Activated CD8-positive, alpha-beta T cell treated with anti-CD3 and anti-CD28 coated beads for 36 hours (primary cell): ENCODE results near the gene ANO9. TPM values are rescaled to one million over a fixed set of nuclear protein-coding genes. Genes with fewer than 3 reads are reported as not detected.

Experiments used
- ATAC-seq: fragments of 200-7000 bp; cut with Tn5 transposase; one replicate; pipeline ENCODE4 v1.10.0; 2021; ENCODE audit warnings: mild to moderate bottlenecking, moderate library complexity
- CTCF ChIA-PET: fragments of 350-600 bp; sonication (Branson Sonifier 250); formaldehyde crosslinking; loops from one replicate; lab custom pipeline; 2021; ENCODE audit warnings: antibody characterized with exemption; lab: Charles Lee
- POLR2A ChIA-PET: fragments of 350-600 bp; sonication (Branson Sonifier 250); formaldehyde crosslinking; loops from one replicate; lab custom pipeline; 2021; ENCODE audit warnings: antibody characterized with exemption; lab: Charles Lee
- DNase-seq: peaks from one replicate; pipeline ENCODE4 v3.0.0-alpha.2; 2020
- H3K27ac Mint-ChIP-seq: one replicate; pipeline ENCODE4 v1.8.0; 2021; ENCODE audit warnings: mild to moderate bottlenecking, mixed read lengths
- H3K27me3 Mint-ChIP-seq: one replicate; pipeline ENCODE4 v1.8.0; 2021; ENCODE audit warnings: mixed read lengths
- H3K36me3 Mint-ChIP-seq: one replicate; pipeline ENCODE4 v1.8.0; 2021; ENCODE audit warnings: low read depth, mixed read lengths
- H3K4me1 Mint-ChIP-seq: one replicate; pipeline ENCODE4 v1.8.0; 2021; ENCODE audit warnings: low read depth, mixed read lengths
- H3K4me3 Mint-ChIP-seq: one replicate; pipeline ENCODE4 v1.8.0; 2021; ENCODE audit warnings: mild to moderate bottlenecking, moderate library complexity, mixed read lengths
- H3K9me3 Mint-ChIP-seq: one replicate; pipeline ENCODE4 v1.8.0; 2021; ENCODE audit warnings: mixed read lengths
- CTCF ChIP-seq: fragments of 200-600 bp; IDR thresholded peaks from one replicate; pipeline ENCODE4 v1.8.0; 2022; ENCODE audit warnings: antibody characterized with exemption, mild to moderate bottlenecking
- intact Hi-C: fragments of 100-400 bp; cut with micrococcal nuclease; formaldehyde crosslinking; loops from one replicate; pipeline ENCODE4 v1.10.0; 2022
- total RNA-seq, 2 experiments: library from RNA; stranded (reverse); gene quantifications; one replicate each; pipeline ENCODE4 v1.2.3, GENCODE V29; 2021

Gene ANO9
- total RNA-seq, 2 experiments from 2014 or later: 28.2 to 29.0 TPM

DNA sequence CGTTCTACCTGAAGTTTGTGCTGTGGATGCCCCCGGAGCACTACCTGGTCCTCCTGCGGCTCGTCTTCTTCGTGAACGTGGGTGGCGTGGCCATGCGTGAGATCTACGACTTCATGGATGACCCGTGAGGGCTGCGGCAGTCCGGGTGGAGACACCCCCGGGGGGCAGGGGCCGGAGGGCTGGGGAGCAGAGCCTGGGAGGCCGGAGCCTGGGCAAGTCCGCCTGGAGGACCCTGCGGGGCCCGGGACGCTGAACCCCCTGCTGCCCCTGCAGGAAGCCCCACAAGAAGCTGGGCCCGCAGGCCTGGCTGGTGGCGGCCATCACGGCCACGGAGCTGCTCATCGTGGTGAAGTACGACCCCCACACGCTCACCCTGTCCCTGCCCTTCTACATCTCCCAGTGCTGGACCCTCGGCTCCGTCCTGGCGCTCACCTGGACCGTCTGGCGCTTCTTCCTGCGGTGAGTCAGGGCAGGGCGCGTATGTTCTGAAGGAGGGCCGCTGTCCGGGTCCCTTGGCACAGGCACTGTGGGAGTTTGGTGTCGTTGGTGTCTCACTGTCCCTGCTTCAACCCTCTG is 47.9 kb upstream of the ANO9 start:
- Mint-ChIP-seq H3K36me3 (peaks cover 7% of the 10 kb centered on the region), H3K4me1 (no peaks in the 10 kb centered on the region), H3K27ac (no peak overlapping the region), H3K9me3 (no peaks in the 10 kb centered on the region), H3K4me3 (no peak overlapping the region), H3K27me3 (no peaks in the 10 kb centered on the region)
- ChIA-PET POLR2A (no interaction called here), CTCF (no interaction called here)
- TF ChIP-seq CTCF: no peak
- ATAC-seq (no peak), DNase-seq (no peak)
- intact Hi-C loops: no loop called here

DNA sequence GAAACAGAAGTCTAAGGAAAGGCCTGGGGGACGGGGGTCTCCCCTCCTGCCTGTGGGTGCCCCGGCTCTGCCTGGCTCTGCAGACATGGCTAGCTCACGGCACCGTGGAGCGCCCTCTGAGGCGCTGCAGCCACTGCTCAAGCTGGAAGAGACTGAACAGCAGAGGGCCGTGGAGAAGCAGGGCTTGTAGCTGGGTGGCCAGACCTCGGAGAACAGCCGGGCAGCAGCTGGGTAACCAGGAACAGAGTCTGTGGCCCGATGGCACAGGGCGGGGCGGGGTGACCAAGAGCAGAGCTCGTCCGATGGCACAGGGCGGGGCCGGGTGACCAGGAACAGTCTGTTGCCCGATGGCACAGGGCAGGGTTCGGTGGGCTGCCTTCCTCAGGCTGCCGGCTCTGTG is 47.2 kb upstream of the ANO9 start:
- Mint-ChIP-seq H3K4me3 (no peak overlapping the region), H3K9me3 (no peaks in the 10 kb centered on the region), H3K27ac (no peak overlapping the region), H3K27me3 (no peaks in the 10 kb centered on the region), H3K36me3 (peaks cover 5% of the 10 kb centered on the region), H3K4me1 (no peaks in the 10 kb centered on the region)
- ChIA-PET CTCF (no interaction called here), POLR2A (no interaction called here)
- no peak for ATAC-seq
- intact Hi-C loops: no loop called here
- DNase-seq: no peak
- TF ChIP-seq CTCF: no peak

- Mint-ChIP-seq H3K4me3 (no peak overlapping the region), H3K27ac (no peak overlapping the region), H3K9me3 (no peaks in the 10 kb centered on the region), H3K4me1 (no peaks in the 10 kb centered on the region), H3K27me3 (no peaks in the 10 kb centered on the region), H3K36me3 (peaks cover 5% of the 10 kb centered on the region)
- intact Hi-C loops: no loop called here
- no peak for DNase-seq
- ChIA-PET POLR2A (no interaction called here), CTCF (no interaction called here)
- TF ChIP-seq CTCF: no peak
- no peak for ATAC-seq
Observed at GRCh38 chr11:488579-488978, 46.8 kb upstream of the ANO9 start.

GRCh38 chr11:488062-488461 is 46.3 kb upstream of the ANO9 start:
- POLR2A ChIA-PET: no interaction called here
- ATAC-seq (no peak), DNase-seq (no peak)
- TF ChIP-seq CTCF: no peak
- no peak overlapping the region for H3K27ac Mint-ChIP-seq
- no peaks in the 10 kb centered on the region for H3K9me3 Mint-ChIP-seq
- intact Hi-C loops: no loop called here
- CTCF ChIA-PET: no interaction called here
- no peaks in the 10 kb centered on the region for H3K4me1 Mint-ChIP-seq
- H3K36me3 Mint-ChIP-seq: peaks cover 5% of the 10 kb centered on the region
- no peak overlapping the region for H3K4me3 Mint-ChIP-seq
- H3K27me3 Mint-ChIP-seq: no peaks in the 10 kb centered on the region

DNA sequence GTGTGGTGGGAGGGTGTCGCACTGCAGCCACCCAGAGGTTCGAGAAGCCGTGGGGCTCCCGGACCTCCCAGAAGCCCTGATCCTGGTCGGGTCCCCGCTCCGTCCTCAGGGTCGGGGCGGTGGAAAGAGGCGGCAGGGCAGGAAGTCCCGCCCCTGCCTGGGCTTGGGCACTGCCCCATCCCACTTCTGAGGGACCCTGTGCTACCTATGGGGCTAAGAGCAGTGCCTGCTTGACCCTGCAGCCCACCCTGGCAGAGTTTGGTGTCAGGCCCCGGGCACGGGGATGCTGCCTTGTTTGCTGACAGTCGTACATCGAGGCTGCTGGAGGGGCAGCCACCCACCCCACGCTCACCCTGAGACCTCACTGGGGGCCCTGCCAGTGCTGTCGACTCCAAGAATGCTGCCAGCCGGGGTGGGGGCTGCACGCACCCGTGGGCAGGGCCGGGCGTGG is 45.8 kb upstream of the ANO9 start:
- no peaks in the 10 kb centered on the region for H3K4me1 Mint-ChIP-seq
- no peak for TF ChIP-seq CTCF
- no peak overlapping the region for H3K4me3 Mint-ChIP-seq
- H3K27me3 Mint-ChIP-seq: no peaks in the 10 kb centered on the region
- ChIA-PET POLR2A (no interaction called here), CTCF (no interaction called here)
- peaks cover 5% of the 10 kb centered on the region for H3K36me3 Mint-ChIP-seq
- H3K27ac Mint-ChIP-seq: no peak overlapping the region
- no peak for ATAC-seq
- intact Hi-C loops: no loop called here
- DNase-seq: no peak
- H3K9me3 Mint-ChIP-seq: no peaks in the 10 kb centered on the region
